Right atrium auricular region (tissue), 2 donors: ENCODE data around the gene SLC2A13. TPM values are rescaled to one million over a fixed set of nuclear protein-coding genes. Genes with fewer than 3 reads are reported as not detected.
A peak's percentile ranks its signal among the peaks of the same experiment; 100 is the strongest.

Experiments
- DNase-seq: peaks from one replicate; pipeline ENCODE4 v3.0.0-alpha.2; 2019; ENCODE audit warnings: low spot score
- H3K27ac ChIP-seq, 2 donors: fragments of 200-600 bp; sonication (generic); 1 replicate in 1 of 2; 2 replicates in 1 of 2; pipeline ENCODE4 v1.5.1; 2016 to 2019
- H3K27me3 ChIP-seq, 2 donors: fragments of 200-600 bp; sonication (generic); one replicate each; pipeline versions ENCODE4 v1.5.1 to v1.6.0; 2017 to 2019
- H3K36me3 ChIP-seq: fragments of 200-600 bp; sonication (generic); one replicate; pipeline ENCODE4 v1.5.1; 2016
- H3K4me1 ChIP-seq, 2 donors: fragments of 200-600 bp; sonication (generic); one replicate each; pipeline versions ENCODE4 v1.5.1 to v1.6.0; 2017 to 2019
- H3K4me3 ChIP-seq, 2 donors: fragments of 200-600 bp; sonication (generic); 1 replicate in 1 of 2; 2 replicates in 1 of 2; pipeline ENCODE4 v1.5.1; 2017 to 2019; ENCODE audit warnings: mild to moderate bottlenecking in 1 of 2, moderate library complexity in 1 of 2
- H3K9me3 ChIP-seq, 2 donors: fragments of 200-600 bp; sonication (generic); one replicate each; pipeline ENCODE4 v1.5.1; 2019
- total RNA-seq, 2 donors: library from RNA; depleted of rRNA; stranded (reverse); fragments of >200 nt; gene quantifications; one replicate each; pipeline ENCODE4 v1.1.0, GENCODE V29; 2016
- TF ChIP-seq, protein P1 (sequence below), 2 donors: fragments of 200-600 bp; sonication (generic); IDR thresholded peaks; one replicate each; pipeline ENCODE4 v1.5.1; 2019; ENCODE audit warnings: antibody characterized with exemption in 2 of 2

The SLC2A13 gene
- total RNA-seq, 2 donors from 2014 or later = 8.8 to 14.6 TPM

DNA sequence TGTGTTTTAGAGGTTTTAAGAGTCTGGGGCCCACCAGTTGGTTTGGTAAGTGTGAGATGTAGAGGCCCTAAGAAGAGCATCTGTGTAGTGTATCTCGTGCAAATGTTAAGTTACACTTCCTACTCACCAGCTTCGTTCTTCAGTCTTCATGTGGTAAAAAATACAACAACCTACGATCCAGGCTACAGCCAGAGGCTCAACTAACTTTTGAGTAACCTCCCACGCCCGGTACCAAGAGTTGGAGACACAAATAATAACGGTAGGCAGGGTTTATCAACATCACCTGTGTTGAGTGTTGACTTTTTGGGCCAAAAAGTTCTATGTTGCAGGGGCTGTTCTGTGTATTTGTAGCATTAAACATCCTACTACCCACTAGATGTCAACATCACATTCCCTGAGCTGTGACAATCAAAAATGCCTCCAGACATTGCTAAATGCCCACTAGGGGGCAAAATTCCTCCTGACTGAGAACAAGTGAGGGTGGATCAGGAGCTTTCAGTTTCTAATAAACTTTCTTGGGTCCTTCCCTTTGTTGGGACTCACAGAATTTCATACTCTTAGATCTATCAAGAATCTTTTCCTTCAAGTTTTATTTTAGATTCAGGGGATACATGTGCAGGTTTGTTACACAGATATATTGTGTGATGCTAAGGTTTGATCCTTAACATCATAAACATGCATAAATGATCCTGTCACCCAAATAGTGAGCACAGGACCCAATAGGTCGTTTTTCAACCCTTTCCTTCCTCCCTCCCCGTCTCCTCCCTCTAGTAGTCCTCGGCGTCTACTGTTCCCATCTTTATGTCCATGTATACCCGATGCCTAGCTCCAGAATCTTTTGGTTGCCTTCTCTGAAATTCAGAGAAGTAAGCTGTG lies 94.7 kb downstream of the SLC2A13 start:
- TF ChIP-seq, protein P1, sequence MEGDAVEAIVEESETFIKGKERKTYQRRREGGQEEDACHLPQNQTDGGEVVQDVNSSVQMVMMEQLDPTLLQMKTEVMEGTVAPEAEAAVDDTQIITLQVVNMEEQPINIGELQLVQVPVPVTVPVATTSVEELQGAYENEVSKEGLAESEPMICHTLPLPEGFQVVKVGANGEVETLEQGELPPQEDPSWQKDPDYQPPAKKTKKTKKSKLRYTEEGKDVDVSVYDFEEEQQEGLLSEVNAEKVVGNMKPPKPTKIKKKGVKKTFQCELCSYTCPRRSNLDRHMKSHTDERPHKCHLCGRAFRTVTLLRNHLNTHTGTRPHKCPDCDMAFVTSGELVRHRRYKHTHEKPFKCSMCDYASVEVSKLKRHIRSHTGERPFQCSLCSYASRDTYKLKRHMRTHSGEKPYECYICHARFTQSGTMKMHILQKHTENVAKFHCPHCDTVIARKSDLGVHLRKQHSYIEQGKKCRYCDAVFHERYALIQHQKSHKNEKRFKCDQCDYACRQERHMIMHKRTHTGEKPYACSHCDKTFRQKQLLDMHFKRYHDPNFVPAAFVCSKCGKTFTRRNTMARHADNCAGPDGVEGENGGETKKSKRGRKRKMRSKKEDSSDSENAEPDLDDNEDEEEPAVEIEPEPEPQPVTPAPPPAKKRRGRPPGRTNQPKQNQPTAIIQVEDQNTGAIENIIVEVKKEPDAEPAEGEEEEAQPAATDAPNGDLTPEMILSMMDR (IDR thresholded peaks at IDR 0.05) = peak; percentile 67 to 91
- Histone ChIP-seq H3K4me1 (peaks cover 0 to 18% of the 10 kb centered on the region in 2 donors), H3K27ac (peak overlapping the region; percentile 23 to 45), H3K4me3 (peak overlapping the region; percentile 11 to 39), H3K36me3 (no peaks in the 10 kb centered on the region), H3K9me3 (no peaks in the 10 kb centered on the region), H3K27me3 (no peaks in the 10 kb centered on the region)
- peak; percentile 77 for DNase-seq

DNA sequence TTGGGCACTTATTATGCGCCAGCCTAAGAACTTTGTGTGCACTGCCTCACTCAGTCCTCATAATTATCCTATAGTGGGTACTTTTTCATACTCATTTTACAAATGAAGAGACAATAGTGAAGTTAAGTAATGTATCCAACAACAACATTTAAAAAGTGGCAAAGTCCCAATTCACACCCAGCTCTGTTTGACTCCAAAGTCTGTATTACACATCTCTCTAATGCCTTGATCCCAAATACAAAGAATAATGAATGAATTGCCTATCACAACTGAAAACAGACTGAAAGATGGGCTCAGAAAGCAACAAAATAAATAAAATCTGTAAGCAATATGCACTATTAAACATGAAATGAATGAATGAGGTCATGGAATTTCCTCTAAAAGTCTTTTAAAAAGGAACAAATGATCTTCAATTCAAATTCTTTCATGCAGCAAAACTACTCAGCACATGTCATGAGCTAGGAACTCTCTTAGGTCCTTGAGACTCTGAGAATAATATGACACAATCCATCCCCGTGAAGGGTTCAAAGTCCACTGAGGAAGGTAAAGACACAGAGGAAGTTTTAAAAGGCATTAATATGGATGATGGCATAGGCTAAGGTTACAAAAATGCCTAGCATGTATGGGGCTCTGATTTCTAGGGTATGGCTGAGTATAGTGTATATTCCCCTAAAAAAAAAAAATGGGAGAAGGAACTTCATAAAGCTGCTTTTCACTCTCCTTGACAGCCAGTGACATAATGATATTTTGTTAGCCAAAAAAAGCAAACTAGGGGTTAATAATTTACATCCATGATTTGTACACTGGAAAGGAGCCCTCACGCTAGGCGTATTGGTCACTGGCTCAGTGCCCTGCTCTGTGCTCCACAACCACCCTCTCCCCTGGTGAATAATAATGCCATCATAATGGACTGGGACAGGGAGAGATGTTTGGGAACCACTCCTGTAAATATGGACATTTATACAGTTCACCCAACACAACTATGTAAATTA lies 103.4 kb downstream of the SLC2A13 start:
- TF ChIP-seq, protein P1 (IDR thresholded peaks at IDR 0.05) = no peak

DNA sequence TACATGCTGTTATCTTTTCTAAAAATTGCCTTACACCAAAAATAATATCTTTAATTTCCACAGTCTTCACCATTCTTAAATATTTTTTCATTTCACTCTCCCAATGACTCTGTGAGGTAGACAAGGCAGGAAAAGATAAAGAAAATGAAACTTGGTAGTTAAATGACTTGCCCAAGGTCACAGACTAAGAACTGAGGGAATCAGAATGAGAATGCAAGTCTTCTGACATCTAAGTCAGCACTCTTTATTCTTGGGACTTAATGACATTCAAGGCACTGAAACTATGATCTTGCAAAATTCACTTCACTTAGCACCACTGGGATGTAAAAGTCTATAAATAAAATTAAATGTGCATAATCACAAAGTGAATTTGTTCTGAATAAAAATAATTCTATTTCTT lies 104.5 kb downstream of the SLC2A13 start:
- no peak for DNase-seq
- H3K4me3 ChIP-seq = no peak overlapping the region
- H3K27ac ChIP-seq = no peak overlapping the region
- peaks cover 0 to 23% of the 10 kb centered on the region in 2 donors for H3K9me3 ChIP-seq
- H3K36me3 ChIP-seq = no peaks in the 10 kb centered on the region
- H3K27me3 ChIP-seq = no peaks in the 10 kb centered on the region
- no peaks in the 10 kb centered on the region for H3K4me1 ChIP-seq
- TF ChIP-seq, protein P1 (IDR thresholded peaks at IDR 0.05) = no peak

More for the DNA sequence above, 103.4 kb downstream of the SLC2A13 start:
- Histone ChIP-seq H3K9me3 (peaks cover 0 to 18% of the 10 kb centered on the region in 2 donors), H3K4me3 (no peak overlapping the region), H3K4me1 (no peaks in the 10 kb centered on the region), H3K36me3 (no peaks in the 10 kb centered on the region), H3K27me3 (no peaks in the 10 kb centered on the region), H3K27ac (no peak overlapping the region)
- DNase-seq = no peak

DNA sequence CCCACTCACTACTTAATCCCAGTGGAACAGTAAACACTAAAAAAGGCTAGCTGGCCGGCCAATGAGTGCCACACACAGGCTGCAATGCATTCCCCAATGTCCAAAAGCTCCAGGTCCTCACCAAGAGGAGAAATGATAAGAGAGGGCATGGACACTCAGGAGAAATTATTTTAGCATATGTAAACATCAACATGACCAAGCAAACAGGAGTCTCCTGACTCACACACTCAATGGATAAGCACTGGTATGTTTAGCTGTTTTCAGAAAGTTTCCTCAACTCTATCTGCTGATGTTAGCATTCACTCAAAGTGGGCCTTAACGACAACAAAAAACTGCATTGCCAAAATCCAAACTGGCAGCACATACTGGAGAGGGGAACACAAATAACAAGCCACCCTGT lies 105.0 kb downstream of the SLC2A13 start:
- TF ChIP-seq, protein P1 (IDR thresholded peaks at IDR 0.05) = no peak
- no peaks in the 10 kb centered on the region for H3K36me3 ChIP-seq
- H3K9me3 ChIP-seq = peaks cover 0 to 23% of the 10 kb centered on the region in 2 donors
- H3K27ac ChIP-seq = no peak overlapping the region
- DNase-seq = no peak
- no peaks in the 10 kb centered on the region for H3K27me3 ChIP-seq
- no peak overlapping the region for H3K4me3 ChIP-seq
- no peaks in the 10 kb centered on the region for H3K4me1 ChIP-seq

DNA sequence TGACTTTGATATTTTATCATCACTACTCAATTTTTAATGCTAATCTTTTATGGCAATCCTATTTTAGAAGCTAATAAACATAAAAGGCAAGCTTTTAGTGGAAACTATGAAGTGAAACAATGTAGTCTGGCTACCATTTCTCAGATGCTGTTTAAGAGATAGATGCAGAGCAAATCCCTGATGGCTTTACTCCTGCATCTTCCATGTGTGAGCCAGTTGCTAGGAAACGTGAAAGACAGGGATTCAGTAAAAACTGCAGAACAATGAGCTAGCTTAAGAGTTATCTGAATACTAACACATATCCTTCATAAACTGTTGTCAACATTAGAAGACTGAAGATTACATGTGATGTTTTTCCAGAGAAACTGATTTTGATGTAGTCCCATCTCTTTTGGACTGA lies 112.6 kb downstream of the SLC2A13 start:
- peaks cover 0 to 5% of the 10 kb centered on the region in 2 donors for H3K9me3 ChIP-seq
- H3K36me3 ChIP-seq = no peaks in the 10 kb centered on the region
- no peaks in the 10 kb centered on the region for H3K27me3 ChIP-seq
- no peaks in the 10 kb centered on the region for H3K4me1 ChIP-seq
- no peak for DNase-seq
- no peak overlapping the region for H3K4me3 ChIP-seq
- no peak overlapping the region for H3K27ac ChIP-seq
- TF ChIP-seq, protein P1 (IDR thresholded peaks at IDR 0.05) = no peak
